HepG2 (cell line): ENCODE results near the gene C19orf47. TPM values are rescaled to one million over a fixed set of nuclear protein-coding genes. Genes with fewer than 3 reads are reported as not detected.

Experiments
- ATAC-seq: fragments of 200-7000 bp; cut with Tn5 transposase; 3 replicates; pipeline ENCODE4 v1.9.1; 2020; ENCODE audit warnings: mild to moderate bottlenecking, moderate library complexity
- BruUV-seq: library from RNA; stranded (reverse); fragments of 400-500 nt; replicated peaks from 2 replicates; lab custom pipeline; 2021; lab: Mats Ljungman, UMichigan
- CTCF ChIA-PET: fragments of 300-600 bp; formaldehyde crosslinking; extraction: SDS; loops from one replicate; lab custom pipeline; 2021; ENCODE audit warnings: low total read pairs, inconsistent platforms, low intra/inter-chr PET ratio; lab: Yijun Ruan, JAX
- POLR2A ChIA-PET: fragments of 350-600 bp; sonication (Branson Sonifier 250); formaldehyde crosslinking; loops from one replicate; lab custom pipeline; 2020; ENCODE audit warnings: antibody characterized with exemption, inconsistent platforms; lab: Yijun Ruan, JAX
- DNase-seq: peaks from one replicate; pipeline ENCODE4 v3.0.0-alpha.2; 2015; ENCODE audit warnings: low spot score
- FAIRE-seq: peaks from 3 replicates; lab custom pipeline; 2011; peaks lifted over from hg19 to GRCh38; lab: Jason Lieb, UNC
- H2AFZ ChIP-seq: one replicate; pipeline ENCODE4 v1.6.1; 2011; ENCODE audit warnings: low read length, inconsistent platforms
- H3K27ac ChIP-seq: fragments of 300-600 bp; 3 replicates; pipeline ENCODE4 v1.8.0; 2011; ENCODE audit warnings: mixed run types, mild to moderate bottlenecking, mixed read lengths, low read length, inconsistent platforms; ENCODE audit not compliant: insufficient read depth; ENCODE audit errors: extremely low read length
- H3K27me3 ChIP-seq, 2 experiments: fragments of 200-600 bp in 1 of 2; 2 replicates in 1 of 2; 3 replicates in 1 of 2; pipeline versions ENCODE4 v1.6.0 to v1.8.0; 2011; ENCODE audit warnings: low read length in 2 of 2, mild to moderate bottlenecking in 2 of 2, moderate library complexity in 2 of 2, inconsistent platforms in 1 of 2; ENCODE audit not compliant: insufficient read depth in 2 of 2, control insufficient read depth in 1 of 2
- H3K36me3 ChIP-seq, 2 experiments: fragments of 200-600 bp in 1 of 2; replicated peaks in 1 of 2; 2 replicates in 1 of 2; 3 replicates in 1 of 2; pipeline versions ENCODE4 v1.5.1 to v1.8.0; 2011; ENCODE audit warnings: low read length in 2 of 2, inconsistent platforms in 1 of 2; ENCODE audit not compliant: insufficient read depth in 2 of 2, control insufficient read depth in 1 of 2
- H3K4me1 ChIP-seq: 2 replicates; pipeline ENCODE4 v1.5.1; 2012; ENCODE audit warnings: low read length, inconsistent platforms; ENCODE audit not compliant: insufficient read depth
- H3K4me2 ChIP-seq: 2 replicates; pipeline ENCODE4 v1.6.0; 2011; ENCODE audit warnings: low read depth, low read length, inconsistent platforms
- H3K4me3 ChIP-seq, 3 experiments: fragments of 200-600 bp in 1 of 3; sonication (generic), shearing (Covaris generic) in 1 of 3; replicated peaks in 1 of 3; 2 replicates each; pipeline ENCODE4 v1.5.1; 2011 to 2016; ENCODE audit warnings: low read length in 3 of 3, inconsistent platforms in 2 of 3, low read depth in 2 of 3, mild to moderate bottlenecking in 2 of 3, control low read depth in 1 of 3, mixed read lengths in 1 of 3; ENCODE audit not compliant: insufficient read depth in 1 of 3
- H3K79me2 ChIP-seq: one replicate; pipeline ENCODE4 v1.6.1; 2011; ENCODE audit warnings: low read length, inconsistent platforms; ENCODE audit not compliant: insufficient read depth
- H3K9ac ChIP-seq: 2 replicates; pipeline ENCODE4 v1.6.0; 2011; ENCODE audit warnings: mild to moderate bottlenecking, low read depth, low read length, inconsistent platforms; ENCODE audit not compliant: insufficient read depth
- H3K9me3 ChIP-seq: 2 replicates; pipeline ENCODE4 v1.5.1; 2012; ENCODE audit warnings: mild to moderate bottlenecking, low read length
- H4K20me1 ChIP-seq: 2 replicates; pipeline ENCODE4 v1.6.0; 2011; ENCODE audit warnings: inconsistent platforms, mild to moderate bottlenecking, low read length, moderate library complexity; ENCODE audit not compliant: insufficient read depth
- ARID3A ChIP-seq: IDR thresholded peaks from 2 replicates; pipeline ENCODE4 v1.6.1; 2012; ENCODE audit warnings: low read depth, low read length, improper control_type of control experiment
- DR1 ChIP-seq: sonication (generic); formaldehyde crosslinking; IDR thresholded peaks from 2 replicates; pipeline ENCODE4 v1.8.0; 2021; ENCODE audit warnings: mild to moderate bottlenecking, missing genetic modification reagents, inconsistent platforms
- IKZF1 ChIP-seq: fragments of 450-650 bp; IDR thresholded peaks from 2 replicates; pipeline ENCODE4 v1.7.1; 2016
- KLF12 ChIP-seq: sonication (generic); formaldehyde crosslinking; IDR thresholded peaks from 2 replicates; pipeline ENCODE4 v1.4.0; 2020; ENCODE audit warnings: missing genetic modification reagents, borderline replicate concordance
- KLF13 ChIP-seq: sonication (generic); formaldehyde crosslinking; IDR thresholded peaks from 2 replicates; pipeline ENCODE4 v1.4.0; 2020; ENCODE audit warnings: mild to moderate bottlenecking, missing genetic modification reagents
- LCORL ChIP-seq, 2 experiments: fragments of 450-650 bp in 1 of 2; sonication (generic) in 1 of 2; formaldehyde crosslinking in 1 of 2; IDR thresholded peaks; 2 replicates each; pipeline versions ENCODE4 v1.5.0 to v1.6.1; 2017 to 2020; ENCODE audit warnings: antibody characterized with exemption in 1 of 2, missing genetic modification reagents in 1 of 2
- MAZ ChIP-seq, 2 experiments: sonication (generic) in 1 of 2; formaldehyde crosslinking in 1 of 2; IDR thresholded peaks; 2 replicates each; pipeline versions ENCODE4 v1.5.0 to v1.6.1; 2012 to 2020; ENCODE audit warnings: low read depth in 2 of 2, mild to moderate bottlenecking in 2 of 2, borderline replicate concordance in 1 of 2, improper control_type of control experiment in 1 of 2, low read length in 1 of 2, missing genetic modification reagents in 1 of 2, moderate library complexity in 1 of 2
- RBM22 ChIP-seq: fragments of 200-400 bp; formaldehyde crosslinking; optimal IDR thresholded peaks from 2 replicates; pipeline ENCODE3; 2017; ENCODE audit warnings: mild to moderate bottlenecking, low read length, moderate library complexity
- RELA ChIP-seq: sonication (generic); formaldehyde crosslinking; IDR thresholded peaks from 2 replicates; pipeline ENCODE4 v1.4.0; 2020; ENCODE audit warnings: missing genetic modification reagents
- SATB2 ChIP-seq: sonication (generic); formaldehyde crosslinking; IDR thresholded peaks from 2 replicates; pipeline ENCODE4 v1.5.0; 2020; ENCODE audit warnings: missing genetic modification reagents
- SMARCE1 ChIP-seq: fragments of 450-650 bp; IDR thresholded peaks from 2 replicates; pipeline ENCODE4 v1.6.1; 2017; ENCODE audit warnings: borderline replicate concordance
- TARDBP ChIP-seq: sonication (generic); formaldehyde crosslinking; IDR thresholded peaks from 2 replicates; pipeline ENCODE4 v1.8.0; 2022; ENCODE audit warnings: mild to moderate bottlenecking, missing genetic modification reagents
- ZBTB42 ChIP-seq: sonication (generic); formaldehyde crosslinking; IDR thresholded peaks from 2 replicates; pipeline ENCODE4 v1.5.0; 2020; ENCODE audit warnings: mild to moderate bottlenecking, missing genetic modification reagents
- ZC3H13 ChIP-seq: sonication (generic); formaldehyde crosslinking; IDR thresholded peaks from 2 replicates; pipeline ENCODE4 v1.8.1; 2023; ENCODE audit warnings: mild to moderate bottlenecking, missing genetic modification reagents, moderate library complexity
- ZNF552 ChIP-seq: sonication (generic); formaldehyde crosslinking; IDR thresholded peaks from 2 replicates; pipeline ENCODE4 v1.9.0; 2022; ENCODE audit warnings: missing genetic modification reagents, mild to moderate bottlenecking, borderline replicate concordance
- ZNF670 ChIP-seq: sonication (generic); formaldehyde crosslinking; IDR thresholded peaks from 2 replicates; pipeline ENCODE4 v1.8.0; 2022; ENCODE audit warnings: mild to moderate bottlenecking, missing genetic modification reagents, borderline replicate concordance
- ZNF878 ChIP-seq: sonication (generic); formaldehyde crosslinking; IDR thresholded peaks from 2 replicates; pipeline ENCODE4 v1.8.1; 2023; ENCODE audit warnings: mild to moderate bottlenecking, missing genetic modification reagents, moderate library complexity
- WGBS: methylation state at CpG from one replicate; pipeline ENCODE4 v1.1.6; 2017; ENCODE audit warnings: low lambda C conversion rate; 5-methylcytosine and 5-hydroxymethylcytosine counted together
- in situ Hi-C: cut with HindIII; loops from 2 replicates; pipeline ENCODE4 v1.10.0; 2017; ENCODE audit warnings: low pct_unique_long_range_greater_than_20kb; ENCODE audit not compliant: extremely low pct_ligation_motif_present
- intact Hi-C: fragments of 100-400 bp; cut with micrococcal nuclease; formaldehyde crosslinking; loops from one replicate; pipeline ENCODE4 v1.10.0; 2022; ENCODE audit not compliant: unreplicated experiment
- polyA plus RNA-seq, 8 experiments: library from polyadenylated mRNA; depleted of rRNA in 3 of 8; stranded (reverse) in 7 of 8; unstranded in 1 of 8; fragments of >200 nt; fragmentation: Illumina TruSeq in 4 of 8; extraction: Trizol in 4 of 8; gene quantifications; 2 replicates each; pipeline versions ENCODE4 v1.2.1 to v1.2.3, GENCODE V29; 2011 to 2016; ENCODE audit warnings: low read depth in 4 of 8, missing spikeins in 1 of 8, mixed read lengths in 1 of 8; ENCODE audit not compliant: insufficient read depth in 1 of 8
- total RNA-seq, 5 experiments: library from RNA; depleted of rRNA; stranded (reverse); fragments of >200 nt; fragmentation: Illumina TruSeq; extraction: Trizol; gene quantifications; 2 replicates each; pipeline ENCODE4 v1.2.3, GENCODE V29; 2016; ENCODE audit warnings: low read depth in 1 of 5
- TF ChIP-seq, protein P1 (sequence below): sonication (generic); formaldehyde crosslinking; IDR thresholded peaks from 2 replicates; pipeline ENCODE4 v1.4.0; 2020; ENCODE audit warnings: missing genetic modification reagents

Gene C19orf47
- total and polyA plus RNA-seq, 2 of the 13 experiments (the other 11 are each of a cell fraction or from before 2014, with no cell fraction given), result 8.1 to 10.6 TPM

DNA sequence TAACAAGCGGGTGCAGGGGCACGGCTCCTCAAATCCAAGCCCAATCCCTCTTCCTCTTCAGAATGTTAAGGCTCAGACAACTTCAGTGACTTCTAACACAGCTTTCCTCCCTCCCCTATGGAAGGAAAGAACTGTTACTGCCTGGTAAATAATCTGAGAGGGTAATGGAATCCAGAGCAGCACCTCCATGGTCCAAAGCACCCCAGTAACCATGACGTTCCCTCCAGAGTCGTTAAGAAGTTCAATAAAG is 64.0 kb downstream of the C19orf47 start (continued):
- TF ChIP-seq ZBTB42 (CRISPR knock-in tag) (0 out of 2 replicates have a peak, but pooled peaks have one; percentile 16), ARID3A (no peak), ZNF878 (CRISPR knock-in tag) (no peak), ZNF670 (no peak), TARDBP (CRISPR knock-in tag) (no peak), SATB2 (no peak)

- ATAC-seq, result peak; percentile 61
- CTCF ChIA-PET, result no interaction called here
- no peak for TF ChIP-seq IKZF1
- 0 out of 2 replicates have a peak, but pooled peaks have one; percentile 47 for TF ChIP-seq RELA
- TF ChIP-seq, protein P1, sequence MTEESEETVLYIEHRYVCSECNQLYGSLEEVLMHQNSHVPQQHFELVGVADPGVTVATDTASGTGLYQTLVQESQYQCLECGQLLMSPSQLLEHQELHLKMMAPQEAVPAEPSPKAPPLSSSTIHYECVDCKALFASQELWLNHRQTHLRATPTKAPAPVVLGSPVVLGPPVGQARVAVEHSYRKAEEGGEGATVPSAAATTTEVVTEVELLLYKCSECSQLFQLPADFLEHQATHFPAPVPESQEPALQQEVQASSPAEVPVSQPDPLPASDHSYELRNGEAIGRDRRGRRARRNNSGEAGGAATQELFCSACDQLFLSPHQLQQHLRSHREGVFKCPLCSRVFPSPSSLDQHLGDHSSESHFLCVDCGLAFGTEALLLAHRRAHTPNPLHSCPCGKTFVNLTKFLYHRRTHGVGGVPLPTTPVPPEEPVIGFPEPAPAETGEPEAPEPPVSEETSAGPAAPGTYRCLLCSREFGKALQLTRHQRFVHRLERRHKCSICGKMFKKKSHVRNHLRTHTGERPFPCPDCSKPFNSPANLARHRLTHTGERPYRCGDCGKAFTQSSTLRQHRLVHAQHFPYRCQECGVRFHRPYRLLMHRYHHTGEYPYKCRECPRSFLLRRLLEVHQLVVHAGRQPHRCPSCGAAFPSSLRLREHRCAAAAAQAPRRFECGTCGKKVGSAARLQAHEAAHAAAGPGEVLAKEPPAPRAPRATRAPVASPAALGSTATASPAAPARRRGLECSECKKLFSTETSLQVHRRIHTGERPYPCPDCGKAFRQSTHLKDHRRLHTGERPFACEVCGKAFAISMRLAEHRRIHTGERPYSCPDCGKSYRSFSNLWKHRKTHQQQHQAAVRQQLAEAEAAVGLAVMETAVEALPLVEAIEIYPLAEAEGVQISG (CRISPR knock-in tag), result 0 out of 2 replicates have a peak, but pooled peaks have one; percentile 47
- no peak for TF ChIP-seq LCORL (IDR thresholded peaks at IDR 0.05)
- no peak; the same call in 1 of the 2 replicates for TF ChIP-seq LCORL (CRISPR knock-in tag; IDR thresholded peaks at IDR 0.05)
- no peak for TF ChIP-seq RBM22
- 0 out of 2 replicates have a peak, but pooled peaks have one; percentile 60 for TF ChIP-seq KLF13 (CRISPR knock-in tag)
- TF ChIP-seq SMARCE1, result no peak
- no peak; the same call in 1 of the 2 replicates for TF ChIP-seq ZNF552 (CRISPR knock-in tag)
- no peak for TF ChIP-seq KLF12 (CRISPR knock-in tag)
- 0 out of 2 replicates have a peak, but pooled peaks have one; percentile 47 for TF ChIP-seq ZC3H13 (CRISPR knock-in tag)
- no peak for TF ChIP-seq DR1 (CRISPR knock-in tag)
- TF ChIP-seq MAZ (IDR thresholded peaks at IDR 0.05; ENCODE audit: borderline replicate concordance, low read depth, low read length), result no peak
- TF ChIP-seq MAZ (CRISPR knock-in tag; IDR thresholded peaks at IDR 0.05; ENCODE audit: low read depth), result peak; percentile 23; the same call in 1 of the 2 replicates
Measured at GRCh38 chr19:40283414-40284250, 64.6 kb downstream of the C19orf47 start.

More at GRCh38 chr19:40283414-40284250, 64.6 kb downstream of the C19orf47 start:
- Histone ChIP-seq H2AFZ (no peak overlapping the region), H3K27ac (peak overlapping the region; percentile 83), H3K4me2 (peak overlapping the region; percentile 80), H3K9me3 (no peaks in the 10 kb centered on the region), H3K9ac (peak overlapping the region; percentile 97), H3K27me3 (no peaks in the 10 kb centered on the region; a peak in 1 of 5 replicates), H4K20me1 (peaks cover 34% of the 10 kb centered on the region), H3K4me1 (peaks cover 66% of the 10 kb centered on the region), H3K79me2 (peaks cover 60% of the 10 kb centered on the region), H3K36me3 (peaks cover 5 to 7% of the 10 kb centered on the region in 2 experiments; a peak in 3 of 5 replicates), H3K4me3 (peak overlapping the region; percentile 85 to 94 (median 94))
- no TSS peak for BruUV-seq
- peak; percentile 66 for FAIRE-seq
- in situ Hi-C loops, result loop anchor here (5.0 kb wide), 1 partner anchor 36 kb away; no protein-coding TSS in a partner anchor
- WGBS, result 3% methylated on average over 5 of the region's 12 CpGs
- intact Hi-C loops, result loop anchor here (1.0 kb wide), 1 partner anchor 28 kb away; no protein-coding TSS in a partner anchor
- POLR2A ChIA-PET, result interaction anchor here (0.8 to 4.8 kb wide), 9 partner anchors 30 to 313 kb away, joined by 3 to 25 read pairs (median 3); partner anchors contain the start of genes BLVRB, C19orf47, PLD3 and PSMC4
- peak; percentile 58 for DNase-seq
